ENCODE results near the gene MTUS2.

- TF ChIP-seq, protein P1, sequence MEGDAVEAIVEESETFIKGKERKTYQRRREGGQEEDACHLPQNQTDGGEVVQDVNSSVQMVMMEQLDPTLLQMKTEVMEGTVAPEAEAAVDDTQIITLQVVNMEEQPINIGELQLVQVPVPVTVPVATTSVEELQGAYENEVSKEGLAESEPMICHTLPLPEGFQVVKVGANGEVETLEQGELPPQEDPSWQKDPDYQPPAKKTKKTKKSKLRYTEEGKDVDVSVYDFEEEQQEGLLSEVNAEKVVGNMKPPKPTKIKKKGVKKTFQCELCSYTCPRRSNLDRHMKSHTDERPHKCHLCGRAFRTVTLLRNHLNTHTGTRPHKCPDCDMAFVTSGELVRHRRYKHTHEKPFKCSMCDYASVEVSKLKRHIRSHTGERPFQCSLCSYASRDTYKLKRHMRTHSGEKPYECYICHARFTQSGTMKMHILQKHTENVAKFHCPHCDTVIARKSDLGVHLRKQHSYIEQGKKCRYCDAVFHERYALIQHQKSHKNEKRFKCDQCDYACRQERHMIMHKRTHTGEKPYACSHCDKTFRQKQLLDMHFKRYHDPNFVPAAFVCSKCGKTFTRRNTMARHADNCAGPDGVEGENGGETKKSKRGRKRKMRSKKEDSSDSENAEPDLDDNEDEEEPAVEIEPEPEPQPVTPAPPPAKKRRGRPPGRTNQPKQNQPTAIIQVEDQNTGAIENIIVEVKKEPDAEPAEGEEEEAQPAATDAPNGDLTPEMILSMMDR (IDR thresholded peaks at IDR 0.05): no peak
- TF ChIP-seq POLR2A (IDR thresholded peaks at IDR 0.05): no peak
- TF ChIP-seq POLR2AphosphoS5 (IDR thresholded peaks at IDR 0.05): no peak
Observed at GRCh38 chr13:28958441-28958840, 138.3 kb downstream of the MTUS2 start.
